ENCODE measurements around the gene ADAM10. TPM values are rescaled to one million over a fixed set of nuclear protein-coding genes. Genes with fewer than 3 reads are reported as not detected.

The ADAM10 gene
- total and polyA plus RNA-seq, 2 of the 4 experiments (the other 2 are of a cell fraction) = 110 to 185 TPM

DNA sequence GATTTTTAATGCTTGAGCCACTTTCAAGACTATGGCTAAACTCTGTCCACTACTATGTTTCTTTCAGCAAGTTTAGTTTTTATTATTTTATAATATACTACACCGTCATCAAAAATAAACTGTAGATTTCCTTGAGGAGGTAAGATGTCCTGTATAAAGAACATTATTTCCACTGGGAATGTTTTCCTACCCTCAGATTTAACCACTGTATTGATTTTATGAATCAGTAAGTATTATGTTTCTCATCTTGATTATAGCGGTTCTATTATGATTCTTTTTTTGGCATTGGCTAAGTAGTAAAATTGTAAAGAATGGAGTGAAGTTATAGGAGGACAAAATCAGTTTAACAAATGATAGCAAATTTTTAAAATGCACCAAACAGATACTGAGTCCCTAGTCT is 44.4 kb downstream of the ADAM10 start:
- no peak overlapping the region for H4K8ac ChIP-seq (ENCODE audit: low read depth in 2 of 2, low read length in 2 of 2)
- dilution Hi-C loops (cut with HindIII; ENCODE audit: low sequenced_read_pairs, unreplicated experiment) (no loop called here), in situ Hi-C loops (cut with MboI; ENCODE audit: low sequenced_read_pairs) (no loop called here), intact Hi-C loops (cut with micrococcal nuclease) (no loop called here)
- H2BK120ac ChIP-seq (ENCODE audit: low read depth, low read length) = no peak overlapping the region
- H4K20me1 ChIP-seq (ENCODE audit: insufficient read depth, low read length) = peaks cover 34% of the 10 kb centered on the region
- H3K56ac ChIP-seq (ENCODE audit: extremely low read depth, insufficient read depth, low read length) = no peak overlapping the region
- H3K27me3 ChIP-seq (ENCODE audit: control insufficient read depth, insufficient read depth, low read length) = no peaks in the 10 kb centered on the region
- no peak overlapping the region for H3K9ac ChIP-seq (ENCODE audit: low read depth, low read length)
- H2BK5ac ChIP-seq (ENCODE audit: low read depth, low read length, poor library complexity, severe bottlenecking) = no peak overlapping the region
- H3K27ac ChIP-seq (ENCODE audit: insufficient read depth, low read length) = no peak overlapping the region
- H3K9me3 ChIP-seq (ENCODE audit: control insufficient read depth, insufficient read depth, low read length) = no peaks in the 10 kb centered on the region
- no peak overlapping the region for H3K14ac ChIP-seq (replicated peaks; ENCODE audit: low read depth, low read length)
- H3K36me3 ChIP-seq (ENCODE audit: control insufficient read depth, insufficient read depth, low read length) = peaks cover 7% of the 10 kb centered on the region; the same call in 1 of the 2 replicates
- CTCF ChIA-PET = no interaction called here
- no peak overlapping the region for H3K23ac ChIP-seq (ENCODE audit: low read depth, low read length)
- BruUV-seq (replicated peaks) = no TSS peak
- no peak overlapping the region for H2AK9ac ChIP-seq (replicated peaks; ENCODE audit: low read depth, low read length, poor library complexity)
- peaks cover 3% of the 10 kb centered on the region for H3K4me1 ChIP-seq (ENCODE audit: control insufficient read depth, insufficient read depth, low read length)
- H3K79me1 ChIP-seq (ENCODE audit: low read depth in 1 of 2, low read length in 2 of 2) = peaks cover 25 to 62% of the 10 kb centered on the region in 2 experiments
- POLR2A ChIA-PET (ENCODE audit: unreplicated experiment) = no interaction called here
- DNase-seq = no peak
- no CpG with 5 or more reads among the region's 2 CpGs for WGBS, 2 experiments (ENCODE audit: extremely low coverage in 2 of 2, insufficient read length in 1 of 2)
- H2BK15ac ChIP-seq (ENCODE audit: low read depth, low read length) = no peak overlapping the region
- peaks cover 3% of the 10 kb centered on the region; the same call in 1 of the 2 replicates for H3K9me1 ChIP-seq (ENCODE audit: insufficient read depth, low read length)
- H3K18ac ChIP-seq (ENCODE audit: low read depth, low read length) = no peak overlapping the region
- ATAC-seq (ENCODE audit: low read depth) = no peak
- no peak overlapping the region for H2BK20ac ChIP-seq (ENCODE audit: low read depth, low read length)
- no peak overlapping the region for H3K4me2 ChIP-seq (ENCODE audit: low read depth, low read length)
- H2AFZ ChIP-seq (replicated peaks; ENCODE audit: low read length, poor library complexity) = no peak overlapping the region
- H4K5ac ChIP-seq (ENCODE audit: low read depth, low read length) = no peak overlapping the region
- no peak overlapping the region for H3K4ac ChIP-seq (ENCODE audit: low read depth, low read length)
- H2AK5ac ChIP-seq (ENCODE audit: low read depth, low read length) = no peak overlapping the region
- TF ChIP-seq POLR2A (IDR thresholded peaks at IDR 0.05; ENCODE audit: low read depth, low read length) (no peak), RCOR1 (IDR thresholded peaks at IDR 0.05; ENCODE audit: insufficient replicate concordance, low read length) (no peak)
- TF ChIP-seq, protein P1, sequence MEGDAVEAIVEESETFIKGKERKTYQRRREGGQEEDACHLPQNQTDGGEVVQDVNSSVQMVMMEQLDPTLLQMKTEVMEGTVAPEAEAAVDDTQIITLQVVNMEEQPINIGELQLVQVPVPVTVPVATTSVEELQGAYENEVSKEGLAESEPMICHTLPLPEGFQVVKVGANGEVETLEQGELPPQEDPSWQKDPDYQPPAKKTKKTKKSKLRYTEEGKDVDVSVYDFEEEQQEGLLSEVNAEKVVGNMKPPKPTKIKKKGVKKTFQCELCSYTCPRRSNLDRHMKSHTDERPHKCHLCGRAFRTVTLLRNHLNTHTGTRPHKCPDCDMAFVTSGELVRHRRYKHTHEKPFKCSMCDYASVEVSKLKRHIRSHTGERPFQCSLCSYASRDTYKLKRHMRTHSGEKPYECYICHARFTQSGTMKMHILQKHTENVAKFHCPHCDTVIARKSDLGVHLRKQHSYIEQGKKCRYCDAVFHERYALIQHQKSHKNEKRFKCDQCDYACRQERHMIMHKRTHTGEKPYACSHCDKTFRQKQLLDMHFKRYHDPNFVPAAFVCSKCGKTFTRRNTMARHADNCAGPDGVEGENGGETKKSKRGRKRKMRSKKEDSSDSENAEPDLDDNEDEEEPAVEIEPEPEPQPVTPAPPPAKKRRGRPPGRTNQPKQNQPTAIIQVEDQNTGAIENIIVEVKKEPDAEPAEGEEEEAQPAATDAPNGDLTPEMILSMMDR (conservative IDR thresholded peaks at IDR 0.05; ENCODE audit: low read depth, low read length) = no peak
- no peak overlapping the region for H4K91ac ChIP-seq (ENCODE audit: insufficient read depth, low read depth, low read length)
- no peak overlapping the region for H3K4me3 ChIP-seq (ENCODE audit: insufficient read depth, low read depth, low read length)
